ENCODE measurements around the gene PRKAR2B.

GRCh38 chr7:107123392-107123791, 78.9 kb downstream of the PRKAR2B start:
- TF ChIP-seq CTCF (IDR thresholded peaks at IDR 0.05) (no peak), POLR2AphosphoS5 (IDR thresholded peaks at IDR 0.05) (no peak), POLR2A (IDR thresholded peaks at IDR 0.05) (no peak)

All from prostate gland (tissue), 2 donors.